HEK293 (cell line): Measurements from ENCODE around the gene HPD.

ENCODE experiments used
- KLF10 ChIP-seq: fragments of 450-650 bp; IDR thresholded peaks from 2 replicates; pipeline ENCODE4 v1.5.1; 2018; ENCODE audit warnings: missing biosample characterization, mild to moderate bottlenecking, missing genetic modification characterization
- KLF16 ChIP-seq: fragments of 450-650 bp; formaldehyde crosslinking; IDR thresholded peaks from 2 replicates; pipeline ENCODE4 v1.5.1; 2017; ENCODE audit warnings: missing biosample characterization, missing genetic modification characterization
- KLF7 ChIP-seq: fragments of 450-650 bp; formaldehyde crosslinking; IDR thresholded peaks from 2 replicates; pipeline ENCODE4 v1.5.1; 2016; ENCODE audit warnings: missing biosample characterization, missing genetic modification characterization, borderline replicate concordance
- KLF9 ChIP-seq: fragments of 450-650 bp; formaldehyde crosslinking; IDR thresholded peaks from 2 replicates; pipeline ENCODE4 v1.5.1; 2016; ENCODE audit warnings: missing biosample characterization, missing genetic modification characterization, low read depth
- SP7 ChIP-seq: fragments of 450-650 bp; formaldehyde crosslinking; IDR thresholded peaks from 2 replicates; pipeline ENCODE4 v1.5.1; 2016; ENCODE audit warnings: missing biosample characterization, missing genetic modification characterization
- ZBTB48 ChIP-seq: fragments of 450-650 bp; formaldehyde crosslinking; IDR thresholded peaks from 2 replicates; pipeline ENCODE4 v1.5.1; 2016; ENCODE audit warnings: missing biosample characterization, missing genetic modification characterization
- ZNF157 ChIP-seq: fragments of 450-650 bp; formaldehyde crosslinking; IDR thresholded peaks from 2 replicates; pipeline ENCODE4 v1.5.1; 2016; ENCODE audit warnings: missing biosample characterization, missing genetic modification characterization
- ZNF2 ChIP-seq: fragments of 450-650 bp; formaldehyde crosslinking; IDR thresholded peaks from 2 replicates; pipeline ENCODE4 v1.5.1; 2016; ENCODE audit warnings: missing biosample characterization, missing genetic modification characterization
- ZNF366 ChIP-seq: fragments of 450-650 bp; formaldehyde crosslinking; conservative IDR thresholded peaks from 2 replicates; pipeline ENCODE4 v1.5.1; 2016; ENCODE audit warnings: missing biosample characterization, missing genetic modification characterization
- ZNF423 ChIP-seq: fragments of 450-650 bp; formaldehyde crosslinking; IDR thresholded peaks from 2 replicates; pipeline ENCODE4 v1.5.1; 2016; ENCODE audit warnings: missing biosample characterization, missing genetic modification characterization
- ZNF510 ChIP-seq: fragments of 450-650 bp; formaldehyde crosslinking; IDR thresholded peaks from 2 replicates; pipeline ENCODE4 v1.5.1; 2018; ENCODE audit warnings: mild to moderate bottlenecking, missing genetic modification characterization, missing biosample characterization; ENCODE audit not compliant: insufficient replicate concordance
- ZNF513 ChIP-seq: fragments of 450-650 bp; IDR thresholded peaks from 2 replicates; pipeline ENCODE4 v1.5.1; 2018; ENCODE audit warnings: missing biosample characterization, missing genetic modification characterization
- ZNF544 ChIP-seq: fragments of 450-650 bp; formaldehyde crosslinking; IDR thresholded peaks from 2 replicates; pipeline ENCODE4 v1.5.0; 2017; ENCODE audit warnings: missing biosample characterization, missing genetic modification characterization
- ZNF645 ChIP-seq: fragments of 450-650 bp; formaldehyde crosslinking; IDR thresholded peaks from 2 replicates; pipeline ENCODE4; 2016; ENCODE audit warnings: missing biosample characterization, missing genetic modification characterization
- ZNF660 ChIP-seq: fragments of 450-650 bp; IDR thresholded peaks from 2 replicates; pipeline ENCODE4 v1.5.1; 2018; ENCODE audit warnings: missing biosample characterization, mild to moderate bottlenecking, missing genetic modification characterization
- ZXDB ChIP-seq: fragments of 450-650 bp; formaldehyde crosslinking; IDR thresholded peaks from 2 replicates; pipeline ENCODE4 v1.5.1; 2016; ENCODE audit warnings: missing biosample characterization, missing genetic modification characterization
- TF ChIP-seq, protein P1 (sequence below): fragments of 450-650 bp; formaldehyde crosslinking; IDR thresholded peaks from 2 replicates; pipeline ENCODE4 v1.5.1; 2016; ENCODE audit warnings: missing biosample characterization, missing genetic modification characterization, borderline replicate concordance
- TF ChIP-seq, protein P2 (sequence below): fragments of 450-650 bp; formaldehyde crosslinking; IDR thresholded peaks from 2 replicates; pipeline ENCODE4 v1.5.1; 2016; ENCODE audit warnings: missing biosample characterization, missing genetic modification characterization
- TF ChIP-seq, protein P3 (sequence below): fragments of 450-650 bp; formaldehyde crosslinking; IDR thresholded peaks from 2 replicates; pipeline ENCODE4 v1.5.1; 2016; ENCODE audit warnings: missing biosample characterization, missing genetic modification characterization
- TF ChIP-seq, protein P4 (sequence below): fragments of 450-650 bp; formaldehyde crosslinking; IDR thresholded peaks from 2 replicates; pipeline ENCODE4 v1.5.1; 2016; ENCODE audit warnings: missing biosample characterization, missing genetic modification characterization
- TF ChIP-seq, protein P5 (sequence below): fragments of 450-650 bp; formaldehyde crosslinking; IDR thresholded peaks from 2 replicates; pipeline ENCODE4 v1.5.1; 2016; ENCODE audit warnings: missing biosample characterization, missing genetic modification characterization

The HPD gene

GRCh38 chr12:121796855-121797751 lies 61.6 kb downstream of the HPD start (continued):
- TF ChIP-seq, protein P1, sequence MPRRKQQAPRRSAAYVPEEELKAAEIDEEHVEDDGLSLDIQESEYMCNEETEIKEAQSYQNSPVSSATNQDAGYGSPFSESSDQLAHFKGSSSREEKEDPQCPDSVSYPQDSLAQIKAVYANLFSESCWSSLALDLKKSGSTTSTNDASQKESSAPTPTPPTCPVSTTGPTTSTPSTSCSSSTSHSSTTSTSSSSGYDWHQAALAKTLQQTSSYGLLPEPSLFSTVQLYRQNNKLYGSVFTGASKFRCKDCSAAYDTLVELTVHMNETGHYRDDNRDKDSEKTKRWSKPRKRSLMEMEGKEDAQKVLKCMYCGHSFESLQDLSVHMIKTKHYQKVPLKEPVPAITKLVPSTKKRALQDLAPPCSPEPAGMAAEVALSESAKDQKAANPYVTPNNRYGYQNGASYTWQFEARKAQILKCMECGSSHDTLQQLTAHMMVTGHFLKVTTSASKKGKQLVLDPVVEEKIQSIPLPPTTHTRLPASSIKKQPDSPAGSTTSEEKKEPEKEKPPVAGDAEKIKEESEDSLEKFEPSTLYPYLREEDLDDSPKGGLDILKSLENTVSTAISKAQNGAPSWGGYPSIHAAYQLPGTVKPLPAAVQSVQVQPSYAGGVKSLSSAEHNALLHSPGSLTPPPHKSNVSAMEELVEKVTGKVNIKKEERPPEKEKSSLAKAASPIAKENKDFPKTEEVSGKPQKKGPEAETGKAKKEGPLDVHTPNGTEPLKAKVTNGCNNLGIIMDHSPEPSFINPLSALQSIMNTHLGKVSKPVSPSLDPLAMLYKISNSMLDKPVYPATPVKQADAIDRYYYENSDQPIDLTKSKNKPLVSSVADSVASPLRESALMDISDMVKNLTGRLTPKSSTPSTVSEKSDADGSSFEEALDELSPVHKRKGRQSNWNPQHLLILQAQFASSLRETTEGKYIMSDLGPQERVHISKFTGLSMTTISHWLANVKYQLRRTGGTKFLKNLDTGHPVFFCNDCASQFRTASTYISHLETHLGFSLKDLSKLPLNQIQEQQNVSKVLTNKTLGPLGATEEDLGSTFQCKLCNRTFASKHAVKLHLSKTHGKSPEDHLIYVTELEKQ (tag by site-specific recombination), result 0 out of 2 replicates have a peak, but pooled peaks have one; percentile 35
- peak; percentile 93 for TF ChIP-seq KLF9 (tag by site-specific recombination)
- TF ChIP-seq ZNF157, result no peak
- TF ChIP-seq, protein P2, sequence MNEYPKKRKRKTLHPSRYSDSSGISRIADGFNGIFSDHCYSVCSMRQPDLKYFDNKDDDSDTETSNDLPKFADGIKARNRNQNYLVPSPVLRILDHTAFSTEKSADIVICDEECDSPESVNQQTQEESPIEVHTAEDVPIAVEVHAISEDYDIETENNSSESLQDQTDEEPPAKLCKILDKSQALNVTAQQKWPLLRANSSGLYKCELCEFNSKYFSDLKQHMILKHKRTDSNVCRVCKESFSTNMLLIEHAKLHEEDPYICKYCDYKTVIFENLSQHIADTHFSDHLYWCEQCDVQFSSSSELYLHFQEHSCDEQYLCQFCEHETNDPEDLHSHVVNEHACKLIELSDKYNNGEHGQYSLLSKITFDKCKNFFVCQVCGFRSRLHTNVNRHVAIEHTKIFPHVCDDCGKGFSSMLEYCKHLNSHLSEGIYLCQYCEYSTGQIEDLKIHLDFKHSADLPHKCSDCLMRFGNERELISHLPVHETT (tag by site-specific recombination), result no peak
- TF ChIP-seq, protein P3, sequence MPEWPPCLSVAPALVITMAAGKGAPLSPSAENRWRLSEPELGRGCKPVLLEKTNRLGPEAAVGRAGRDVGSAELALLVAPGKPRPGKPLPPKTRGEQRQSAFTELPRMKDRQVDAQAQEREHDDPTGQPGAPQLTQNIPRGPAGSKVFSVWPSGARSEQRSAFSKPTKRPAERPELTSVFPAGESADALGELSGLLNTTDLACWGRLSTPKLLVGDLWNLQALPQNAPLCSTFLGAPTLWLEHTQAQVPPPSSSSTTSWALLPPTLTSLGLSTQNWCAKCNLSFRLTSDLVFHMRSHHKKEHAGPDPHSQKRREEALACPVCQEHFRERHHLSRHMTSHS (tag by site-specific recombination), result no peak
- peak; percentile 74 for TF ChIP-seq KLF16 (tag by site-specific recombination)
- TF ChIP-seq, protein P4, sequence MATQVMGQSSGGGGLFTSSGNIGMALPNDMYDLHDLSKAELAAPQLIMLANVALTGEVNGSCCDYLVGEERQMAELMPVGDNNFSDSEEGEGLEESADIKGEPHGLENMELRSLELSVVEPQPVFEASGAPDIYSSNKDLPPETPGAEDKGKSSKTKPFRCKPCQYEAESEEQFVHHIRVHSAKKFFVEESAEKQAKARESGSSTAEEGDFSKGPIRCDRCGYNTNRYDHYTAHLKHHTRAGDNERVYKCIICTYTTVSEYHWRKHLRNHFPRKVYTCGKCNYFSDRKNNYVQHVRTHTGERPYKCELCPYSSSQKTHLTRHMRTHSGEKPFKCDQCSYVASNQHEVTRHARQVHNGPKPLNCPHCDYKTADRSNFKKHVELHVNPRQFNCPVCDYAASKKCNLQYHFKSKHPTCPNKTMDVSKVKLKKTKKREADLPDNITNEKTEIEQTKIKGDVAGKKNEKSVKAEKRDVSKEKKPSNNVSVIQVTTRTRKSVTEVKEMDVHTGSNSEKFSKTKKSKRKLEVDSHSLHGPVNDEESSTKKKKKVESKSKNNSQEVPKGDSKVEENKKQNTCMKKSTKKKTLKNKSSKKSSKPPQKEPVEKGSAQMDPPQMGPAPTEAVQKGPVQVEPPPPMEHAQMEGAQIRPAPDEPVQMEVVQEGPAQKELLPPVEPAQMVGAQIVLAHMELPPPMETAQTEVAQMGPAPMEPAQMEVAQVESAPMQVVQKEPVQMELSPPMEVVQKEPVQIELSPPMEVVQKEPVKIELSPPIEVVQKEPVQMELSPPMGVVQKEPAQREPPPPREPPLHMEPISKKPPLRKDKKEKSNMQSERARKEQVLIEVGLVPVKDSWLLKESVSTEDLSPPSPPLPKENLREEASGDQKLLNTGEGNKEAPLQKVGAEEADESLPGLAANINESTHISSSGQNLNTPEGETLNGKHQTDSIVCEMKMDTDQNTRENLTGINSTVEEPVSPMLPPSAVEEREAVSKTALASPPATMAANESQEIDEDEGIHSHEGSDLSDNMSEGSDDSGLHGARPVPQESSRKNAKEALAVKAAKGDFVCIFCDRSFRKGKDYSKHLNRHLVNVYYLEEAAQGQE (tag by site-specific recombination), result peak; percentile 32; the same call in 1 of the 2 replicates
- peak; percentile 87 for TF ChIP-seq KLF7 (tag by site-specific recombination)
- peak; percentile 87 for TF ChIP-seq ZBTB48
- TF ChIP-seq ZNF645 (tag by site-specific recombination), result no peak
- TF ChIP-seq ZXDB (tag by site-specific recombination), result peak; percentile 35; the same call in 1 of the 2 replicates
- no peak for TF ChIP-seq ZNF544 (tag by site-specific recombination)
- 0 out of 2 replicates have a peak, but pooled peaks have one; percentile 47 for TF ChIP-seq ZNF366
- peak; percentile 14; the same call in 1 of the 2 replicates for TF ChIP-seq ZNF2 (tag by site-specific recombination)
- peak; percentile 96 for TF ChIP-seq ZNF423 (tag by site-specific recombination)
- TF ChIP-seq, protein P5, sequence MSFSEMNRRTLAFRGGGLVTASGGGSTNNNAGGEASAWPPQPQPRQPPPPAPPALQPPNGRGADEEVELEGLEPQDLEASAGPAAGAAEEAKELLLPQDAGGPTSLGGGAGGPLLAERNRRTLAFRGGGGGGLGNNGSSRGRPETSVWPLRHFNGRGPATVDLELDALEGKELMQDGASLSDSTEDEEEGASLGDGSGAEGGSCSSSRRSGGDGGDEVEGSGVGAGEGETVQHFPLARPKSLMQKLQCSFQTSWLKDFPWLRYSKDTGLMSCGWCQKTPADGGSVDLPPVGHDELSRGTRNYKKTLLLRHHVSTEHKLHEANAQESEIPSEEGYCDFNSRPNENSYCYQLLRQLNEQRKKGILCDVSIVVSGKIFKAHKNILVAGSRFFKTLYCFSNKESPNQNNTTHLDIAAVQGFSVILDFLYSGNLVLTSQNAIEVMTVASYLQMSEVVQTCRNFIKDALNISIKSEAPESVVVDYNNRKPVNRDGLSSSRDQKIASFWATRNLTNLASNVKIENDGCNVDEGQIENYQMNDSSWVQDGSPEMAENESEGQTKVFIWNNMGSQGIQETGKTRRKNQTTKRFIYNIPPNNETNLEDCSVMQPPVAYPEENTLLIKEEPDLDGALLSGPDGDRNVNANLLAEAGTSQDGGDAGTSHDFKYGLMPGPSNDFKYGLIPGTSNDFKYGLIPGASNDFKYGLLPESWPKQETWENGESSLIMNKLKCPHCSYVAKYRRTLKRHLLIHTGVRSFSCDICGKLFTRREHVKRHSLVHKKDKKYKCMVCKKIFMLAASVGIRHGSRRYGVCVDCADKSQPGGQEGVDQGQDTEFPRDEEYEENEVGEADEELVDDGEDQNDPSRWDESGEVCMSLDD (tag by site-specific recombination), result peak; percentile 63; the same call in 1 of the 2 replicates
- peak; percentile 84 for TF ChIP-seq SP7 (tag by site-specific recombination)
- TF ChIP-seq ZNF660 (tag by site-specific recombination), result no peak
- TF ChIP-seq ZNF510 (tag by site-specific recombination), result no peak
- peak; percentile 32; the same call in 1 of the 2 replicates for TF ChIP-seq KLF10 (tag by site-specific recombination)
- TF ChIP-seq ZNF513, result no peak
